HepG2 (cell line): ENCODE results near the gene MORC3. TPM values are rescaled to one million over a fixed set of nuclear protein-coding genes. Genes with fewer than 3 reads are reported as not detected.
A peak's percentile ranks its signal among the peaks of the same experiment; 100 is the strongest.

ENCODE experiments used
- ARID5B ChIP-seq: IDR thresholded peaks from 2 replicates; pipeline ENCODE4 v1.4.0; 2020; ENCODE audit warnings: mild to moderate bottlenecking, missing genetic modification reagents
- FOXC1 ChIP-seq: sonication (generic); formaldehyde crosslinking; IDR thresholded peaks from 2 replicates; pipeline ENCODE4 v1.8.0; 2022; ENCODE audit warnings: mild to moderate bottlenecking, missing genetic modification reagents, borderline replicate concordance
- GTF3A ChIP-seq: sonication (generic); formaldehyde crosslinking; conservative IDR thresholded peaks from 2 replicates; pipeline ENCODE4 v1.4.0; 2020; ENCODE audit warnings: mild to moderate bottlenecking, missing genetic modification reagents
- JUN ChIP-seq: sonication (generic); formaldehyde crosslinking; IDR thresholded peaks from 2 replicates; pipeline ENCODE4 v1.4.0; 2020; ENCODE audit warnings: mild to moderate bottlenecking, missing genetic modification reagents
- POLR2AphosphoS2 ChIP-seq: IDR thresholded peaks from 2 replicates; pipeline ENCODE4 v1.6.1; 2011; ENCODE audit warnings: low read depth, low read length, improper control_type of control experiment
- POLR2AphosphoS5 ChIP-seq: IDR thresholded peaks from 2 replicates; pipeline ENCODE4 v1.6.1; 2012; ENCODE audit warnings: low read depth, low read length
- PRDM10 ChIP-seq: sonication (generic); formaldehyde crosslinking; IDR thresholded peaks from 2 replicates; pipeline ENCODE4 v1.4.0; 2020; ENCODE audit warnings: low read depth, missing genetic modification reagents
- RFX1 ChIP-seq: fragments of 450-650 bp; IDR thresholded peaks from 2 replicates; pipeline ENCODE4 v1.6.1; 2017
- SAFB2 ChIP-seq: sonication (generic); formaldehyde crosslinking; IDR thresholded peaks from 2 replicates; pipeline ENCODE4 v1.5.1; 2020; ENCODE audit warnings: missing genetic modification reagents, low read depth, mild to moderate bottlenecking, borderline replicate concordance
- SAP130 ChIP-seq: IDR thresholded peaks from 2 replicates; pipeline ENCODE4 v1.6.1; 2016; ENCODE audit warnings: low read depth
- WIZ ChIP-seq: sonication (generic); formaldehyde crosslinking; IDR thresholded peaks from 2 replicates; pipeline ENCODE4 v1.5.1; 2020; ENCODE audit warnings: mild to moderate bottlenecking, missing genetic modification reagents
- ZBTB20 ChIP-seq: sonication (generic); formaldehyde crosslinking; IDR thresholded peaks from 2 replicates; pipeline ENCODE4 v1.8.1; 2023; ENCODE audit warnings: missing genetic modification reagents, low read depth, mild to moderate bottlenecking, borderline replicate concordance
- ZBTB25 ChIP-seq: IDR thresholded peaks from 2 replicates; pipeline ENCODE4 v1.6.1; 2018; ENCODE audit warnings: missing genetic modification reagents
- ZBTB26 ChIP-seq: IDR thresholded peaks from 2 replicates; pipeline ENCODE4 v1.6.1; 2016; ENCODE audit warnings: missing compliant biosample characterization, missing genetic modification reagents, borderline replicate concordance
- ZNF343 ChIP-seq: sonication (generic); formaldehyde crosslinking; IDR thresholded peaks from 2 replicates; pipeline ENCODE4 v1.4.0; 2020; ENCODE audit warnings: mild to moderate bottlenecking, missing genetic modification reagents
- ZNF501 ChIP-seq: sonication (generic); formaldehyde crosslinking; IDR thresholded peaks from 2 replicates; pipeline ENCODE4 v1.5.1; 2020; ENCODE audit warnings: mild to moderate bottlenecking, moderate library complexity, missing genetic modification reagents
- ZNF605 ChIP-seq: sonication (generic); formaldehyde crosslinking; IDR thresholded peaks from 2 replicates; pipeline ENCODE4 v1.8.0; 2022; ENCODE audit warnings: mild to moderate bottlenecking, missing genetic modification reagents
- ZNF710 ChIP-seq: sonication (generic); formaldehyde crosslinking; IDR thresholded peaks from 2 replicates; pipeline ENCODE4 v1.5.0; 2020; ENCODE audit warnings: mild to moderate bottlenecking, missing genetic modification reagents, borderline replicate concordance
- polyA plus RNA-seq, 8 experiments: library from polyadenylated mRNA; depleted of rRNA in 3 of 8; stranded (reverse) in 7 of 8; unstranded in 1 of 8; fragments of >200 nt; fragmentation: Illumina TruSeq in 4 of 8; extraction: Trizol in 4 of 8; gene quantifications; 2 replicates each; pipeline versions ENCODE4 v1.2.1 to v1.2.3, GENCODE V29; 2011 to 2016; ENCODE audit warnings: low read depth in 4 of 8, missing spikeins in 1 of 8, mixed read lengths in 1 of 8; ENCODE audit not compliant: insufficient read depth in 1 of 8
- total RNA-seq, 5 experiments: library from RNA; depleted of rRNA; stranded (reverse); fragments of >200 nt; fragmentation: Illumina TruSeq; extraction: Trizol; gene quantifications; 2 replicates each; pipeline ENCODE4 v1.2.3, GENCODE V29; 2016; ENCODE audit warnings: low read depth in 1 of 5

MORC3 gene
- total and polyA plus RNA-seq, 2 of the 13 experiments (the other 11 are each of a cell fraction or from before 2014, with no cell fraction given), result 12.9 to 19.5 TPM

- 0 out of 2 replicates have a peak, but pooled peaks have one; percentile 26 for TF ChIP-seq ARID5B (CRISPR knock-in tag)
- TF ChIP-seq ZNF501 (CRISPR knock-in tag), result no peak
- no peak for TF ChIP-seq PRDM10
- TF ChIP-seq POLR2AphosphoS2, result no peak
- no peak for TF ChIP-seq RFX1
- no peak for TF ChIP-seq GTF3A
- TF ChIP-seq ZBTB20 (CRISPR knock-in tag), result peak; percentile 30; the same call in 1 of the 2 replicates
- no peak for TF ChIP-seq SAFB2 (CRISPR knock-in tag)
- TF ChIP-seq WIZ (CRISPR knock-in tag), result no peak
- no peak for TF ChIP-seq ZNF710 (CRISPR knock-in tag)
- no peak for TF ChIP-seq JUN (CRISPR knock-in tag)
- no peak for TF ChIP-seq ZBTB25 (CRISPR knock-in tag)
- no peak for TF ChIP-seq ZNF343
- peak; percentile 22; the same call in 1 of the 2 replicates for TF ChIP-seq FOXC1 (CRISPR knock-in tag)
- peak; percentile 90 for TF ChIP-seq POLR2AphosphoS5
- peak; percentile 71; the same call in 1 of the 2 replicates for TF ChIP-seq ZBTB26
- peak; percentile 62; the same call in 1 of the 2 replicates for TF ChIP-seq ZNF605
- peak; percentile 79 for TF ChIP-seq SAP130 (CRISPR knock-in tag)
Measured at GRCh38 chr21:36319767-36320420, at the start of gene MORC3 (continued).
